ENCODE results near the gene ANO3. TPM values are rescaled to one million over a fixed set of nuclear protein-coding genes. Genes with fewer than 3 reads are reported as not detected.

Gene ANO3
- total RNA-seq, 1 donor from 2014 or later = not detected

GRCh38 chr11:26353010-26353409, 21.1 kb downstream of the ANO3 start:
- DNase-seq (ENCODE audit: low read depth, low spot score) = no peak

GRCh38 chr11:26359055-26359454, 27.1 kb downstream of the ANO3 start:
- no peak for DNase-seq (ENCODE audit: low read depth, low spot score)

DNA sequence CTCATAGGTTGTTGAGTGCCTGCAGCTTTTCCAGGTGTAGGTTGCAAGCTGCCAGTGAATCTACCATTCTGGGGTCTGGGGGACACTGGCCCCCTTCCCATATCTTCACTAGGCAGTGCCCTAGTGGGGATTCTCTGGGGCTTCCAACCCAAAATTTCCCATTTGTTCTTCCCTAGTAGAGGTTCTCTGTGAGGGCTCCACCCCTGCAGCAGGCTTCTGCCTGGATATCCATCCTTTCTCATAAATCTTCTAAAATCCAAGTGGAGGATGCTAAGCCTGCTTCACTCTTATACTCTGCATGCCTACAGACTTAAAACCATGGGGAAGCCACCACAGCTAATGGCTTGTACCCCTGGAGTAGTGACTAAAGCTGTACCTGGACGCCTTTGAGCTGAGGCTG, 33.4 kb downstream of the ANO3 start:
- no peak for DNase-seq (ENCODE audit: low read depth, low spot score)

DNA sequence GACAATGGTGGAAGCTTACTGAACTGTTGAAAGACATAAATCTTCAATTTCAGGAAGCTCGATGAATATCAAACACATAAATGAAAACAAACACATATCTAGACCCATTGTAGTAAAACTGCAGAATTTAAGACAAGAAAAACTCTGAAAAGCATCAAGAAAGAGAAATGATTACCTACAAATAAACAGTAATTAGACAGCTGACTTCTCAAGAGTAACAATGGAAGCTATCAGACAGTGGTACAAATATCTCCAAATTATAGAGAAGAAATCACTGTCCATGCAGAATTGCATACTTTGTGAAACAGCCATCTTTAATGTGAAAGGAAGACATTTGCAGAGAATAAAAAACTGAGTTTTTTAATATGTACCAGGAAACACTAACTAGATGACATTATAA, 45.7 kb downstream of the ANO3 start:
- no peak for DNase-seq (ENCODE audit: low read depth, low spot score)

- DNase-seq (ENCODE audit: low read depth, low spot score) = no peak
These were observed 67.4 kb downstream of the ANO3 start for GRCh38 chr11:26399336-26399735.

DNA sequence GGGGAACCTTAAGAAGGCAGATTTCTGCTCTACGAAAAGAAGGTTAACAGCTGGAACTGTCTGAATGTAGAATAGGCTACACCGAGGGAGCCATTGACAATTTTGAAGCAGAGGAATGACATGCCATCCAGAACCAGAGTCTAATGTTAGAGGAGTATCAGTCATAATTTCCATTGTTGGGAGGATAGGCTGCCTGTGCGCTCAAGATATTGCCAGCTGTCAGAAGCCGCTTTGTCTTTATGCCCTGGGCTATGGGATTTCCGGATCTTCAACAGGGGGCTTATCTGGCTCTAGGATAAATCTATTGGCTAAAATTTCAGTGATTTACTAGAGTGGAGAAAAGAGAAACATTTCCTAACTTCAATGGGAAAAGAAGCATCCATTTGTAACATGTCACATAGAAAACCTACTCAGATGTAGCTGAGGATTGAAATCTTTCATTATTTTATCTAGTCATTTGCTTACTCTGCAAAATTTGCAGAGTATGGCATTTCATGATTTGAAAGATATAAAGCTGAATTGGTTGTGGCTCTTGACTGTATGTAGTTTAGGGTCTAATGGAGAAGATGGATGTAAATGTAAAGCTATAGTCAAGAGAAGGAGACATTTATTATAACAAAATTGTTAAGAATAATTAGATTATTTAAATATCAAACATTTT, 78.9 kb downstream of the ANO3 start:
- no peak for DNase-seq (ENCODE audit: low read depth, low spot score)

DNA sequence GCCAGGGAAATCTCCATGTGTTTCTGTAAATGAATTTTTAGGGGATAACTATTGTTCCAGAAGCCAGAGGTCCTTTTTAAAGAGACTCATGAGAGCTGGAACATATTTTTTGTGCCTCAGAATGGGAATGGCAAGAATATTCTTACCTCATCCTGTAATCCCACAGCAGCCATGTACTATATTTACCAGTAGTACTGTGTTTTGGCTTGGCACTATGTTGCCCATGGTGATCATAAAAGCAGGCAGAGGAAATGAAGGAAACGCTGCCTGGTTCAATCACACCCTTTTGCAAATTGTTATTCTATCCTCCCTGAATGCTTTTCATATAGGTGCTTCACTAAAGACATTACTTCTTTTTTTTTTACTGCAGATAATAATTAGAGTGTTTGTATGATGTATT, 81.0 kb downstream of the ANO3 start:
- DNase-seq (ENCODE audit: low read depth, low spot score) = no peak

DNA sequence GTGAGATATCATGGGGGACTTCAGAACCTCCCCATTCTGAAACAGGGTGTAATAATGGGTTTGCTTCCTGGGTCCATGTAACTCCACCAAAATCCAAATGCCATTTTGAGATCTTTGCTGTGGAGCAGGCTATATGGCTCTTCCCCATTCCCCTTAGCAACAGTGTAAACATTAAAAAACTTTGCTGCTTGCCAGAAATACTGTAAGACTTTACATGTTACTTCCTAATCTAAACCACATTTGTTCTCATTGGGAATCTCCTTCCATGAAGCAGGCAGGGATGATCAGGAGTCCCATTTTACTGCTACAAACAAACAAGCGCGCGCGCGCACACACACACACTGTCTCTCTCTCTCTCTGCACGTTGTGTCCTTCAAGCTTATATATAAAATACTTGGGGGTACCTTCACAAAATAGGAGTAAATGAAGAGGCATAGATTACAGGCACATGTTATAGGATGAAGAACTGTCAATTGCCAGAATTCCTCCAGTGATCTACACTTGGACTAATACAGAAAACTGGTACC, 86.5 kb downstream of the ANO3 start:
- no peak for DNase-seq (ENCODE audit: low read depth, low spot score)

DNA sequence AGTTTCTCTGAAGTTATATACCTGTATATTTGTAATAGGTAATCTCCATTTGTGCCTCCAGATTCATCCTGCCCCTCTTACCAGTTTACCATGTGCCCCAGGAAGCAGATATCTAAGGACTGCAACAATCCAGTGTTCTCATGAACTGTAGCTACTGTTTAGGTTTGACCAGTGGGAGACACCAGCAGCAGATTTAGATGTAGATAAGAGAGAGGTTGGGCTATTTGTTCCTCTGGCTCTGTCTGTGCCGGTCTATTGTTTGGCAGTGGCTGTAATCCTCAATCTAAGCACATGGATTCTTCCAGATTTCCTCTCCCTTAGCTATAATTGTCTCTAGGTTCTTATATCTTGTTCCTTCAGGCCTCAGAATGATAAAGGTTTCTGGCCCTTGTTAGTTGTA, 88.4 kb downstream of the ANO3 start:
- no peak for DNase-seq (ENCODE audit: low read depth, low spot score)

DNA sequence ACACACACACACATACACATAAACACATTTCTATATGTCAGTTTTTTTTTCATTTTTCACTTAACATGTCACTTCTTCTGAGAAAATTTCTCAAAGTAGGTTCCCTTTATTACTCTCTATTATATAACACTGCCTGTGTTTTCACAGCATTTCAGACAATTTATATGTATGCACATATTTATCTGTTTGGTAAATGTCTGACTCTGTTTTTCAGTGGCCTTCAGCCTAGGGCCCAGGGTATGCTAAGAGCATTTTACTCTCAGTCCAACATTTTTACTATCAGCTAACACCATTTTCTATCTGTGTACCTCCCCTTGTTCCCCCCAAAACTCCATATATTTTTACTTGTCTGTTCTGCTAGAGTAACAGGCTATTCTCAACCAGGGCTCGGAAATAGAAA, 92.3 kb downstream of the ANO3 start:
- DNase-seq (ENCODE audit: low read depth, low spot score) = no peak

GRCh38 chr11:26439854-26440253, 107.9 kb downstream of the ANO3 start:
- no peak for DNase-seq (ENCODE audit: low read depth, low spot score)

- no peak for DNase-seq (ENCODE audit: low read depth, low spot score)
These were observed 110.2 kb downstream of the ANO3 start for GRCh38 chr11:26442131-26442530.

DNA sequence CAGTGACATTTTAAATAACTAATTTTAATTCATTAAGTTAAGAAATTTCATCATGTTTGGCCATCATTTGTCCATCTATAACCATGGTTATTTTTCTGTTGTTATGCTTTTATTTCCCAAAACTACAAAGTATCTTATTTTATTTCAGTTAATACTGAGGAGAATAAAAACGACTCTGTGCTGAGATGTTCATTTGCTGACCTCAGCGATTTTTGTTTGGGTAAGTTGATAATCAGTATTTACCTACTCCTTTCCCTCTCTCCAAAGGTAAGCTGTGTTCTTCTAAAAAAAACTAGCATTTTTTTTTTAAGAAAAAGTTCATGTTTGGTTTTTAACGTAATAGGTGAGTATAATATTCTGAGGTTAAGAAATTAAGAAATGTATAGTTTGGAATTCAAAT, 111.7 kb downstream of the ANO3 start:
- no peak for DNase-seq (ENCODE audit: low read depth, low spot score)

DNA sequence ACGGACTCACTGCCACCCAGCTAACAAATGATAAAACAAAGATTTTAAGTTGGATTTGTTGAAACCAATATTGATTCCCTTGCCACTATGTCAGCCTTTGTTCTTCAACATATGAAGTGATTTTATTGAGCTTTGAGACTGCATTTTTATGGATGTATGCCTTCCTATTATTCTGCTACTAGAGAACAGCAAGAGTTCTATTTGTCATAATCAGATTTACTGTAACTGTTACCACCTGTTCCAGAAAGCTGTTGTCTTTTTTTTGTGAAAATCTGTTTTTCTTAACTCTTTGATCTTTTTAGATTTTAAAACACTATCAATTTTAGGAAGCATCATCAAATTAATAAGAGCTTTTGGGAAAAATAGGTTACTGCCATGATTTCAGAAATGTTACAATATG, 125.7 kb downstream of the ANO3 start:
- DNase-seq (ENCODE audit: low read depth, low spot score) = no peak

DNA sequence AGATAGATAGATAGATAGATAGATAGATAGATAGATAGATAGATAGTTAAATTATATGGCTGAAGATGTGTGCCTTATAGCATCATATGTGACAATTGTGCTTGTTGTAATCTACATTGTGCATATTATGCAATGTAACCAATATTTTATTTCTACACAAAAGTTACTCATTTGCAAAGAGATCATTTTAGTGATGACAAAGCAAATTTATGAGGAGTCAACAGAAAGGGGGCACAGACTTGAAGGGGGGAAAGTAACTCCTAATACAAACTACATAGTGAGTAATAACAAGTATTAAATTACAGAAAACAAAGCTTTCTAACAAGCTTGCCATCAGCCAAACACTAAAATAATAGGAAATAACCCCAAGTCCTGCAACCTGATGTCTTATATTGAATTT, 133.3 kb downstream of the ANO3 start:
- no peak for DNase-seq (ENCODE audit: low read depth, low spot score)

DNA sequence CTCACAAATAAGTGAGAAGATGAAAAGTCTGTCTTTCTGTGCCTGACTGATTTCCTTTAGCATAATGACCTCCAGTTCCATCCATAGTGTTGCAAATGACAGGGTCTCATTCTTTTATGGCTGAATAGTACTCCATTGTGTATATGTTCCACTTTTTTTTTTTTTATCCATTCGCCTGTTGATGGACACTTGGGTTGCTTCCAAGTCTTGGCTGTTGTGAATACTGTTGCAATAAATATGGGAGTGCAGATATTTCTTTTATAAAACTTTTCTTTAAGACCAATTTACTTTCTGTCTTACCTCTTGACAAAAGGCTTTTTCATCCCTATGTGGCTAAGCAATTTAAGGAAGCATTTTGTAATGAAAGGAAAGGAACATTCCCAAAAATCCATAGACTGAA, 135.6 kb downstream of the ANO3 start:
- DNase-seq (ENCODE audit: low read depth, low spot score) = no peak

- DNase-seq (ENCODE audit: low read depth, low spot score) = no peak
These were observed 139.1 kb downstream of the ANO3 start for GRCh38 chr11:26470992-26471391.

DNA sequence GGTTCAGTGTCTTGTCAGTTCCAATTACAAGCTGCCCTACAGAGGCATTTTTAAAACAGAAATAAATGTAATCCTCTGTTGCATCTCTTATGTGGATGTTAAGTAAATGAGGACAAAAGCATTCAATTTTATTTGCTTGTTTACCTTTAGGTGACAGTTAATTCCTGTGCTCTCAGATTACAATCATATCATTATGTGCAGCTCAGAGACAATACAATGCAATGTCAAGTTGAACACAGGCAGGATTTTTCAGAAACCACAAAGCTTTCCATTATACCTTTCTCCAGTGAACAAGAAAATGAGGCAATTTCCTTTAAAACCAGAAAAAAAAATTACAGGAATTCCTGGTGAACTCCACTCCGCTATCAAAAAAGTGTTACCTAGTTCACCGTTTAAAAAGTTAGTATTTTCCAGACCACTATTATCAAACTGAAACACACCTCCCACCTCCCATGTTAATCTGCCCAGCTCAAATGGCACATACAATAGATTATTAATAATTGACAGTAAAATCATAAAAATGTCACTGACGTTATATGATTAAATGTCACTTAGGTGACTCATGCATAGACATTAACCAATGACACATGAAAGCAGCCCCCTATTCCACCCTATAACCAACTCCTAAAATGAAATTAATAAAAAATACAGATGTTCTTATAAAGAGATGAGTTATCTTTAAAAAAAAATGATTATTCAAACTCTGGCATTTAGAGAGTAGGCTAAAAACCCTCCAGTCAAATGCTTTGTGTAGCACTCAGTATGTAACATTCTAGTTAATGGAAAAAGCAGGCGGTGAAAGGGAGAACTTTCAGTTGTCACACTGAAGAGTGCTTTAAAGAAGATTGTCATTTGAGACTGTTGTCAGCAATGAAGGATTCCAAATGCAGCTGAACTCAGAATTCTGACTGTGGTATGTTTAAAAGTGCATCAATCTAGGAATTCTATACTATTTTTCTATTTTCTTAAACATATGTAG, 141.6 kb downstream of the ANO3 start:
- DNase-seq (ENCODE audit: low read depth, low spot score) = no peak

DNA sequence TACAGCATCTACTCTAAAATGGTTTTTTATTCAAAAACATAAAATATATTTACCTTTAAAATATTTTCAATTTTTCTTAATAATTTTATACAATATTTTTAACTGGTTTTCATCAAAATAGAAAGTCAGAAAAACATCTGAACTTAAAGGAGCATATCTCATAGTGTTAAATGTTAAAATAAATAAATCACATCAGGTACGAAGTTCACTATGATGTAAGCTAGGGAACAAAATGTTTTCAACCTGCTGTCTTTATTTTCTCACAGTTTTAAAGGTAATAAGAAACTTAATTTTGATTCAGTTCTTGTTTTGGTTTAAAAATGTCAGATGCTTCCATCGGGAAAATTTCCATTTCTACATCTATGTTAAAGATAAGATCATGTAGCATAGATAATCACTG, 142.5 kb downstream of the ANO3 start:
- DNase-seq (ENCODE audit: low read depth, low spot score) = no peak

- no peak for DNase-seq (ENCODE audit: low read depth, low spot score)
These were observed 145.5 kb downstream of the ANO3 start for GRCh38 chr11:26477396-26477795.

DNA sequence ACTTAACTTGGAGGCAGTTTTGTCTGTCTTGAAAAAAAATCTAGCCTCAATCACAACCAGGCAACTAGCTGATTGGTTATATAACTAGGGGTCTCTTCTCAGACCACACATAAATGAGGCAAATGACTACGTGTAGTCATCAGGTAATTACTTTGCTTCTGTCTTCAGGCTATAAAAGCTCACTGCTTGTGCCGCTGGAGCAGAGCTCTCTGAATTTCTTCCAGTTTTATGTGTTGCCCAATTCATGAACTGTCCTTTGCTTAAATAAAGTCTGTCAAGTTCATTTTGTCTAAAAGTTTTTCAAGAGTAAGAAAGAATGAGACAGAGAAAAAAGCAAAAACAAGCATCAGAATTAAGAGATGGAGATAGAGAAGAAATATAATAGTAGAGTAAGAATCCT, 146.8 kb downstream of the ANO3 start:
- DNase-seq (ENCODE audit: low read depth, low spot score) = no peak

GRCh38 chr11:26480041-26480440, 148.1 kb downstream of the ANO3 start:
- DNase-seq (ENCODE audit: low read depth, low spot score) = no peak

- DNase-seq (ENCODE audit: low read depth, low spot score) = no peak
These were observed 151.2 kb downstream of the ANO3 start for GRCh38 chr11:26483108-26483507.

Measured in pulmonary artery endothelial cell (primary cell).